ENCODE data around the gene ATP6V0C. TPM values are rescaled to one million over a fixed set of nuclear protein-coding genes. Genes with fewer than 3 reads are reported as not detected.

ATP6V0C gene
- total RNA-seq: 10 to 100 TPM; 94.2 to 94.8 TPM

GRCh38 chr16:2513405-2514332 lies at the start of gene ATP6V0C:
Gene ATP6V0C, plus strand, starts transcription at chr16:2513952. Its CDS starts 152 bp downstream, at chr16:2514104.
- Mint-ChIP-seq H3K4me1 (ENCODE audit: low read depth) (peaks cover 63% of the 10 kb centered on the region), H3K27me3 (ENCODE audit: low read depth) (no peaks in the 10 kb centered on the region), H3K4me3 (peak within 1 kb of the TSS; percentile 90 to 92), H3K9me3 (no peaks in the 10 kb centered on the region), H3K27ac (peak within 1 kb of the TSS; percentile 92), H3K36me3 (ENCODE audit: insufficient read depth in 2 of 2) (peaks cover 0 to 5% of the 10 kb centered on the region in 2 donors)
- ATAC-seq (replicated peaks in 1 of 2): peak; percentile 87 to 89
- DNase-seq: peak; percentile 92 to 95

- Mint-ChIP-seq H3K27me3 (ENCODE audit: low read depth) (peaks cover 7% of the 10 kb centered on the region), H3K4me1 (ENCODE audit: low read depth) (peaks cover 14% of the 10 kb centered on the region), H3K4me3 (no peak overlapping the region), H3K36me3 (ENCODE audit: insufficient read depth in 2 of 2) (peaks cover 0 to 3% of the 10 kb centered on the region in 2 donors), H3K9me3 (no peaks in the 10 kb centered on the region), H3K27ac (no peak overlapping the region)
- no peak for ATAC-seq (replicated peaks in 1 of 2)
- no peak for DNase-seq
Measured at GRCh38 chr16:2464333-2464732, 49.4 kb upstream of the ATP6V0C start.

- H3K9me3 Mint-ChIP-seq: no peaks in the 10 kb centered on the region
- H3K27me3 Mint-ChIP-seq (ENCODE audit: low read depth): peaks cover 20% of the 10 kb centered on the region
- no peaks in the 10 kb centered on the region for H3K36me3 Mint-ChIP-seq (ENCODE audit: insufficient read depth in 2 of 2)
- no peak overlapping the region for H3K4me3 Mint-ChIP-seq
- no peak overlapping the region for H3K27ac Mint-ChIP-seq
- H3K4me1 Mint-ChIP-seq (ENCODE audit: low read depth): peaks cover 9% of the 10 kb centered on the region
- no peak for ATAC-seq (replicated peaks in 1 of 2)
- no peak for DNase-seq
Measured at GRCh38 chr16:2465653-2466415, 47.9 kb upstream of the ATP6V0C start.

- Mint-ChIP-seq H3K4me3 (peak overlapping the region in 1 of 2 donors; percentile 50), H3K27ac (no peak overlapping the region), H3K4me1 (ENCODE audit: low read depth) (peaks cover 4% of the 10 kb centered on the region), H3K27me3 (ENCODE audit: low read depth) (peaks cover 20% of the 10 kb centered on the region), H3K9me3 (no peaks in the 10 kb centered on the region), H3K36me3 (ENCODE audit: insufficient read depth in 2 of 2) (no peaks in the 10 kb centered on the region)
- no peak for DNase-seq
- ATAC-seq (replicated peaks in 1 of 2): peak; percentile 2 to 3
Measured at GRCh38 chr16:2466667-2467527, 46.9 kb upstream of the ATP6V0C start.

GRCh38 chr16:2467528-2468232 lies 46.1 kb upstream of the ATP6V0C start:
- no peaks in the 10 kb centered on the region for H3K9me3 Mint-ChIP-seq
- DNase-seq (no peak), ATAC-seq (replicated peaks in 1 of 2) (peak; percentile 27 to 38)
- peak overlapping the region in 1 of 2 donors; percentile 75 for H3K4me3 Mint-ChIP-seq
- H3K27me3 Mint-ChIP-seq (ENCODE audit: low read depth): peaks cover 20% of the 10 kb centered on the region
- H3K36me3 Mint-ChIP-seq (ENCODE audit: insufficient read depth in 2 of 2): no peaks in the 10 kb centered on the region
- H3K27ac Mint-ChIP-seq: no peak overlapping the region
- H3K4me1 Mint-ChIP-seq (ENCODE audit: low read depth): peaks cover 4% of the 10 kb centered on the region

GRCh38 chr16:2468233-2468724 lies 45.5 kb upstream of the ATP6V0C start:
- Mint-ChIP-seq H3K27ac (no peak overlapping the region), H3K27me3 (ENCODE audit: low read depth) (peaks cover 25% of the 10 kb centered on the region), H3K4me1 (ENCODE audit: low read depth) (peaks cover 10% of the 10 kb centered on the region), H3K36me3 (ENCODE audit: insufficient read depth in 2 of 2) (no peaks in the 10 kb centered on the region), H3K4me3 (peak overlapping the region; percentile 73 to 75), H3K9me3 (no peaks in the 10 kb centered on the region)
- ATAC-seq (replicated peaks in 1 of 2) (peak; percentile 33 to 49), DNase-seq (peak; percentile 27 to 28)

GRCh38 chr16:2468725-2469398 lies 44.9 kb upstream of the ATP6V0C start:
- peak; percentile 2 to 9 for ATAC-seq (replicated peaks in 1 of 2)
- H3K36me3 Mint-ChIP-seq (ENCODE audit: insufficient read depth in 2 of 2): no peaks in the 10 kb centered on the region
- peaks cover 26% of the 10 kb centered on the region for H3K27me3 Mint-ChIP-seq (ENCODE audit: low read depth)
- H3K4me3 Mint-ChIP-seq: peak overlapping the region; percentile 73 to 75
- H3K27ac Mint-ChIP-seq: no peak overlapping the region
- peaks cover 12% of the 10 kb centered on the region for H3K4me1 Mint-ChIP-seq (ENCODE audit: low read depth)
- no peak for DNase-seq
- H3K9me3 Mint-ChIP-seq: no peaks in the 10 kb centered on the region

- Mint-ChIP-seq H3K9me3 (no peaks in the 10 kb centered on the region), H3K27ac (no peak overlapping the region), H3K36me3 (ENCODE audit: insufficient read depth in 2 of 2) (no peaks in the 10 kb centered on the region), H3K27me3 (ENCODE audit: low read depth) (peaks cover 26% of the 10 kb centered on the region), H3K4me1 (ENCODE audit: low read depth) (peaks cover 12% of the 10 kb centered on the region), H3K4me3 (no peak overlapping the region)
- ATAC-seq (replicated peaks in 1 of 2): no peak
- DNase-seq: no peak
Measured at GRCh38 chr16:2469399-2470233, 44.1 kb upstream of the ATP6V0C start.

- ATAC-seq (replicated peaks in 1 of 2) (no peak), DNase-seq (no peak)
- Mint-ChIP-seq H3K4me3 (peak overlapping the region in 1 of 2 donors; percentile 22), H3K4me1 (ENCODE audit: low read depth) (peaks cover 12% of the 10 kb centered on the region), H3K9me3 (no peaks in the 10 kb centered on the region), H3K27me3 (ENCODE audit: low read depth) (peaks cover 26% of the 10 kb centered on the region), H3K27ac (no peak overlapping the region), H3K36me3 (ENCODE audit: insufficient read depth in 2 of 2) (no peaks in the 10 kb centered on the region)
Measured at GRCh38 chr16:2470234-2470601, 43.5 kb upstream of the ATP6V0C start.

GRCh38 chr16:2470603-2471015 lies 43.1 kb upstream of the ATP6V0C start:
- H3K36me3 Mint-ChIP-seq (ENCODE audit: insufficient read depth in 2 of 2): no peaks in the 10 kb centered on the region
- no peak for ATAC-seq (replicated peaks in 1 of 2)
- H3K4me3 Mint-ChIP-seq: peak overlapping the region in 1 of 2 donors; percentile 22
- DNase-seq: no peak
- H3K4me1 Mint-ChIP-seq (ENCODE audit: low read depth): peaks cover 12% of the 10 kb centered on the region
- no peak overlapping the region for H3K27ac Mint-ChIP-seq
- H3K9me3 Mint-ChIP-seq: no peaks in the 10 kb centered on the region
- peaks cover 26% of the 10 kb centered on the region for H3K27me3 Mint-ChIP-seq (ENCODE audit: low read depth)
